ENCODE measurements around the gene STAT1.

STAT1 gene

GRCh38 chr2:191013932-191014652 is at the start of gene STAT1:
Gene STAT1 (minus strand): TSS chr2:191014171. CDS start chr2:191010003, 4,168 bp downstream.
- DNase-seq: peak; percentile 83 to 91

GRCh38 chr2:191063584-191063983 is 49.6 kb upstream of the STAT1 start:
- no peak for DNase-seq

GRCh38 chr2:191061381-191061980 is 47.5 kb upstream of the STAT1 start:
- no peak for DNase-seq

GRCh38 chr2:191059308-191059707 is 45.3 kb upstream of the STAT1 start:
- no peak for DNase-seq

- no peak for DNase-seq
Measured at GRCh38 chr2:191056228-191056627, 42.3 kb upstream of the STAT1 start.

GRCh38 chr2:191053256-191053655 is 39.3 kb upstream of the STAT1 start:
- DNase-seq: no peak

- peak in 1 of 2 donors; percentile 22 for DNase-seq
Measured at GRCh38 chr2:191051825-191052778, 38.1 kb upstream of the STAT1 start.

GRCh38 chr2:191051177-191051576 is 37.2 kb upstream of the STAT1 start:
- no peak for DNase-seq

- DNase-seq: no peak
Measured at GRCh38 chr2:191050640-191050987, 36.6 kb upstream of the STAT1 start.

GRCh38 chr2:191049728-191050639 is 36.0 kb upstream of the STAT1 start:
- no peak for DNase-seq

GRCh38 chr2:191048073-191048472 is 34.1 kb upstream of the STAT1 start:
- no peak for DNase-seq

- no peak for DNase-seq
Measured at GRCh38 chr2:191045141-191045540, 31.2 kb upstream of the STAT1 start.

GRCh38 chr2:191043438-191043837 is 29.5 kb upstream of the STAT1 start:
- DNase-seq: no peak

- no peak for DNase-seq
Measured at GRCh38 chr2:191041418-191042161, 27.6 kb upstream of the STAT1 start.

- no peak for DNase-seq
Measured at GRCh38 chr2:191039616-191040015, 25.6 kb upstream of the STAT1 start.

GRCh38 chr2:191038741-191039140 is 24.8 kb upstream of the STAT1 start:
- no peak for DNase-seq

- no peak for DNase-seq
Measured at GRCh38 chr2:191038241-191038725, 24.3 kb upstream of the STAT1 start.

- DNase-seq: no peak
Measured at GRCh38 chr2:191037351-191037750, 23.4 kb upstream of the STAT1 start.

- no peak for DNase-seq
Measured at GRCh38 chr2:191036363-191036762, 22.4 kb upstream of the STAT1 start.

GRCh38 chr2:191032588-191033429 is 18.8 kb upstream of the STAT1 start:
- no peak for DNase-seq

GRCh38 chr2:191031256-191031655 is 17.3 kb upstream of the STAT1 start:
- DNase-seq: no peak

Data from hippocampal formation (tissue), 2 donors.